Skeletal muscle satellite cell (primary cell): ENCODE results near the gene FAM184A.
"Not testable (repeated sequence)": the region's sequence is repeated elsewhere in the genome, so short reads cannot be mapped to it uniquely, and the experiment has no call there.

Experiments used
- H3K27me3 ChIP-seq: 2 replicates; pipeline ENCODE4 v1.7.0; 2013; ENCODE audit warnings: low read length; ENCODE audit not compliant: control insufficient read depth, insufficient read depth
- H3K36me3 ChIP-seq: 2 replicates; pipeline ENCODE4 v1.7.0; 2013; ENCODE audit warnings: mild to moderate bottlenecking, control low read depth, low read length; ENCODE audit not compliant: insufficient read depth
- H3K4me1 ChIP-seq: 2 replicates; pipeline ENCODE4 v1.7.0; 2013; ENCODE audit warnings: low read length; ENCODE audit not compliant: control insufficient read depth, insufficient read depth
- H3K4me2 ChIP-seq: 2 replicates; pipeline ENCODE4 v1.7.0; 2013; ENCODE audit warnings: mild to moderate bottlenecking, low read length
- H3K4me3 ChIP-seq: 2 replicates; pipeline ENCODE4 v1.7.0; 2013; ENCODE audit warnings: low read length
- H3K9ac ChIP-seq: 2 replicates; pipeline ENCODE4 v1.7.0; 2013; ENCODE audit warnings: mild to moderate bottlenecking, low read depth, low read length, moderate library complexity
- H3K9me3 ChIP-seq: replicated peaks from 2 replicates; pipeline ENCODE4 v1.7.0; 2013; ENCODE audit warnings: mild to moderate bottlenecking, control low read depth, low read length

Gene FAM184A

GRCh38 chr6:118999494-119000040 is 78.9 kb downstream of the FAM184A start:
- Histone ChIP-seq H3K27me3 (no peaks in the 10 kb centered on the region), H3K9me3 (no peaks in the 10 kb centered on the region), H3K4me3 (no peak overlapping the region), H3K4me1 (no peaks in the 10 kb centered on the region), H3K9ac (no peak overlapping the region), H3K36me3 (no peaks in the 10 kb centered on the region), H3K4me2 (no peak overlapping the region)

- not testable (repeated sequence) for H3K4me3 ChIP-seq, H3K36me3 ChIP-seq, H3K4me1 ChIP-seq, H3K27me3 ChIP-seq, H3K9ac ChIP-seq, H3K4me2 ChIP-seq, H3K9me3 ChIP-seq
Measured at GRCh38 chr6:118997426-118997825, 81.0 kb downstream of the FAM184A start.

GRCh38 chr6:118996289-118996820 is 82.1 kb downstream of the FAM184A start:
- Histone ChIP-seq H3K4me3 (no peak overlapping the region), H3K36me3 (no peaks in the 10 kb centered on the region), H3K9me3 (no peaks in the 10 kb centered on the region), H3K9ac (no peak overlapping the region), H3K27me3 (no peaks in the 10 kb centered on the region), H3K4me1 (no peaks in the 10 kb centered on the region), H3K4me2 (no peak overlapping the region)

GRCh38 chr6:118993803-118994251 is 84.6 kb downstream of the FAM184A start:
- Histone ChIP-seq H3K36me3 (no peaks in the 10 kb centered on the region), H3K4me3 (no peak overlapping the region), H3K27me3 (no peaks in the 10 kb centered on the region), H3K9ac (no peak overlapping the region), H3K9me3 (no peaks in the 10 kb centered on the region), H3K4me2 (no peak overlapping the region), H3K4me1 (no peaks in the 10 kb centered on the region)

GRCh38 chr6:118993358-118993757 is 85.1 kb downstream of the FAM184A start:
- no peaks in the 10 kb centered on the region for H3K36me3 ChIP-seq
- no peak overlapping the region for H3K4me2 ChIP-seq

GRCh38 chr6:118992186-118992795 is 86.2 kb downstream of the FAM184A start:
- no peaks in the 10 kb centered on the region for H3K9me3 ChIP-seq

More at GRCh38 chr6:118993358-118993757, 85.1 kb downstream of the FAM184A start:
- no peaks in the 10 kb centered on the region for H3K27me3 ChIP-seq
- H3K9me3 ChIP-seq, result no peaks in the 10 kb centered on the region
- H3K4me3 ChIP-seq, result no peak overlapping the region
- no peak overlapping the region for H3K9ac ChIP-seq
- no peaks in the 10 kb centered on the region for H3K4me1 ChIP-seq

GRCh38 chr6:118986312-118986711 is 92.2 kb downstream of the FAM184A start:
- Histone ChIP-seq H3K27me3 (no peaks in the 10 kb centered on the region), H3K36me3 (no peaks in the 10 kb centered on the region), H3K9ac (no peak overlapping the region), H3K4me2 (no peak overlapping the region), H3K4me3 (no peak overlapping the region), H3K4me1 (no peaks in the 10 kb centered on the region), H3K9me3 (no peaks in the 10 kb centered on the region)

More at GRCh38 chr6:118992186-118992795, 86.2 kb downstream of the FAM184A start:
- Histone ChIP-seq H3K36me3 (no peaks in the 10 kb centered on the region), H3K4me1 (no peaks in the 10 kb centered on the region), H3K9ac (no peak overlapping the region), H3K4me3 (no peak overlapping the region), H3K27me3 (no peaks in the 10 kb centered on the region), H3K4me2 (no peak overlapping the region)

- Histone ChIP-seq H3K27me3 (no peaks in the 10 kb centered on the region), H3K9me3 (no peaks in the 10 kb centered on the region), H3K4me2 (no peak overlapping the region), H3K36me3 (no peaks in the 10 kb centered on the region), H3K9ac (no peak overlapping the region), H3K4me1 (no peaks in the 10 kb centered on the region), H3K4me3 (no peak overlapping the region)
Measured at GRCh38 chr6:118985123-118985830, 93.2 kb downstream of the FAM184A start.

- H3K4me2 ChIP-seq, result no peak overlapping the region
- H3K4me3 ChIP-seq, result no peak overlapping the region
- no peak overlapping the region for H3K9ac ChIP-seq
- H3K36me3 ChIP-seq, result no peaks in the 10 kb centered on the region
- H3K4me1 ChIP-seq, result no peaks in the 10 kb centered on the region
- no peaks in the 10 kb centered on the region for H3K27me3 ChIP-seq
- H3K9me3 ChIP-seq, result no peaks in the 10 kb centered on the region
Measured at GRCh38 chr6:118984342-118984741, 94.1 kb downstream of the FAM184A start.

GRCh38 chr6:118982575-118982911 is 95.9 kb downstream of the FAM184A start:
- no peaks in the 10 kb centered on the region for H3K27me3 ChIP-seq
- no peaks in the 10 kb centered on the region for H3K36me3 ChIP-seq
- H3K4me2 ChIP-seq, result no peak overlapping the region
- H3K4me3 ChIP-seq, result no peak overlapping the region
- no peaks in the 10 kb centered on the region for H3K9me3 ChIP-seq
- no peaks in the 10 kb centered on the region for H3K4me1 ChIP-seq
- no peak overlapping the region for H3K9ac ChIP-seq

- no peak overlapping the region for H3K9ac ChIP-seq
- no peak overlapping the region for H3K4me3 ChIP-seq
- H3K27me3 ChIP-seq, result no peaks in the 10 kb centered on the region
- H3K36me3 ChIP-seq, result no peaks in the 10 kb centered on the region
- H3K9me3 ChIP-seq, result no peaks in the 10 kb centered on the region
- no peak overlapping the region for H3K4me2 ChIP-seq
- H3K4me1 ChIP-seq, result no peaks in the 10 kb centered on the region
Measured at GRCh38 chr6:118981884-118982574, 96.4 kb downstream of the FAM184A start.
